Stomach (tissue), 9 donors: ENCODE results near the gene RBFOX1. TPM values are rescaled to one million over a fixed set of nuclear protein-coding genes. Genes with fewer than 3 reads are reported as not detected.

ENCODE experiments used
- DNase-seq, 2 donors: peaks; one replicate each; pipeline versions ENCODE4 v3.0.0 to v3.0.0-alpha.2; 2013 to 2019
- H3K27ac ChIP-seq, 5 donors: fragments of 200-600 bp in 4 of 5; sonication (generic) in 4 of 5; one replicate each; pipeline ENCODE4 v1.5.1; 2013 to 2019; ENCODE audit warnings: mild to moderate bottlenecking in 1 of 5, moderate library complexity in 1 of 5
- H3K27me3 ChIP-seq, 3 donors: fragments of 200-600 bp; sonication (generic); one replicate each; pipeline ENCODE4 v1.5.1; 2017 to 2019; ENCODE audit warnings: mixed run types in 1 of 3
- H3K36me3 ChIP-seq, 4 donors: fragments of 200-600 bp; sonication (generic); 1 replicate in 3 of 4; 2 replicates in 1 of 4; pipeline ENCODE4 v1.5.1; 2016 to 2019
- H3K4me1 ChIP-seq, 4 donors: fragments of 200-600 bp; sonication (generic); one replicate each; pipeline ENCODE4 v1.5.1; 2016 to 2019
- H3K4me3 ChIP-seq, 4 donors: fragments of 200-600 bp; sonication (generic) in 3 of 4; one replicate each; pipeline ENCODE4 v1.5.1; 2016 to 2019; ENCODE audit warnings: mild to moderate bottlenecking in 1 of 4
- H3K9me3 ChIP-seq, 4 donors: fragments of 200-600 bp; sonication (generic); one replicate each; pipeline ENCODE4 v1.5.1; 2016 to 2019
- CTCF ChIP-seq, 7 experiments: fragments of 450-650 bp in 4 of 7; fragments of 200-600 bp in 3 of 7; sonication (generic) in 3 of 7; IDR thresholded peaks; one replicate each; pipeline ENCODE4 v1.5.1; 2016 to 2019; ENCODE audit warnings: antibody characterized with exemption in 7 of 7, control low read depth in 2 of 7, mild to moderate bottlenecking in 1 of 7
- EP300 ChIP-seq: sonication (generic); formaldehyde crosslinking; IDR thresholded peaks from one replicate; pipeline ENCODE4 v1.6.1; 2017; ENCODE audit warnings: antibody characterized with exemption
- POLR2A ChIP-seq, 4 donors: fragments of 450-650 bp; IDR thresholded peaks; one replicate each; pipeline ENCODE4 v1.6.1; 2016; ENCODE audit warnings: antibody characterized with exemption in 4 of 4, control low read depth in 2 of 4, mild to moderate bottlenecking in 1 of 4, moderate library complexity in 1 of 4
- POLR2AphosphoS5 ChIP-seq, 3 donors: sonication (generic); formaldehyde crosslinking; IDR thresholded peaks; one replicate each; pipeline ENCODE4 v1.6.1; 2016; ENCODE audit warnings: antibody characterized with exemption in 3 of 3
- WGBS, 5 donors: extraction: QIAGEN DNeasy Blood & Tissue Kit in 3 of 5; methylation state at CpG; one replicate each; pipeline versions ENCODE4 v1.1.5 to v1.1.7; 2013 to 2018; 5-methylcytosine and 5-hydroxymethylcytosine counted together
- intact Hi-C: fragments of 100-400 bp; cut with DNase I; formaldehyde crosslinking; loops from one replicate; pipeline ENCODE4 v1.15.1; 2023; ENCODE audit warnings: low total_unique reads
- polyA plus RNA-seq, 3 donors: library from polyadenylated mRNA; stranded (reverse); fragments of 200-250 nt; gene quantifications; one replicate each; pipeline ENCODE4 v1.2.3, GENCODE V29; 2013
- total RNA-seq, 5 donors: library from RNA; depleted of rRNA; stranded (reverse); fragments of >200 nt; gene quantifications; one replicate each; pipeline versions ENCODE4 v1.1.0 to v1.2.3, GENCODE V29; 2014 to 2016
- donor health status: healthy with polysubstance abuse.
- donor health status: Bipolar disorder and iron deficiency.
- donor health status: healthy.

RBFOX1 gene
- total and polyA plus RNA-seq, 8 donors, result 0.03 to 20.9 (median 0.35) TPM; not detected in 4

- Histone ChIP-seq H3K36me3 (no peaks in the 10 kb centered on the region), H3K4me1 (peaks cover 0 to 7% (median 0%) of the 10 kb centered on the region in 4 donors), H3K9me3 (no peaks in the 10 kb centered on the region), H3K27ac (no peak overlapping the region), H3K27me3 (peaks cover 0 to 7% (median 0%) of the 10 kb centered on the region in 3 donors), H3K4me3 (no peak overlapping the region)
- TF ChIP-seq POLR2AphosphoS5 (IDR thresholded peaks at IDR 0.05) (no peak), CTCF (IDR thresholded peaks at IDR 0.05) (peak in 3 of 7 experiments; percentile 15 to 26 (median 19)), EP300 (no peak)
- DNase-seq, result peak; percentile 27 to 82
- WGBS, 5 donors, result 17 to 26% (median 21%) methylated on average over 16 of the region's 16 CpGs
- intact Hi-C loops, result no loop called here
These were observed 72.5 kb downstream of the RBFOX1 start for GRCh38 chr16:7405166-7405565.

GRCh38 chr16:7408700-7409365, 76.2 kb downstream of the RBFOX1 start:
- intact Hi-C loops, result no loop called here
- no peak overlapping the region for H3K27ac ChIP-seq
- no peaks in the 10 kb centered on the region for H3K9me3 ChIP-seq
- peaks cover 0 to 7% (median 0%) of the 10 kb centered on the region in 3 donors for H3K27me3 ChIP-seq
- DNase-seq, result no peak
- WGBS, 5 donors, result 26 to 61% (median 47%) methylated on average over 13 of the region's 13 CpGs
- no peaks in the 10 kb centered on the region for H3K36me3 ChIP-seq
- TF ChIP-seq CTCF (IDR thresholded peaks at IDR 0.05), result no peak
- TF ChIP-seq POLR2A (IDR thresholded peaks at IDR 0.05), result no peak
- TF ChIP-seq EP300, result no peak
- no peak for TF ChIP-seq POLR2AphosphoS5 (IDR thresholded peaks at IDR 0.05)
- H3K4me3 ChIP-seq, result no peak overlapping the region
- H3K4me1 ChIP-seq, result peaks cover 0 to 7% (median 0%) of the 10 kb centered on the region in 4 donors

- Histone ChIP-seq H3K27me3 (no peaks in the 10 kb centered on the region), H3K27ac (no peak overlapping the region), H3K9me3 (no peaks in the 10 kb centered on the region), H3K4me3 (no peak overlapping the region), H3K36me3 (no peaks in the 10 kb centered on the region), H3K4me1 (no peaks in the 10 kb centered on the region)
- TF ChIP-seq CTCF (IDR thresholded peaks at IDR 0.05) (no peak), POLR2AphosphoS5 (IDR thresholded peaks at IDR 0.05) (no peak), EP300 (no peak)
- WGBS, 5 donors, result 30 to 43% (median 33%) methylated on average over 9 of the region's 9 CpGs
- DNase-seq, result no peak
- intact Hi-C loops, result no loop called here
These were observed 86.8 kb downstream of the RBFOX1 start for GRCh38 chr16:7419441-7419840.

GRCh38 chr16:7420079-7420478, 87.4 kb downstream of the RBFOX1 start:
- no peak overlapping the region for H3K4me3 ChIP-seq
- intact Hi-C loops, result no loop called here
- no peaks in the 10 kb centered on the region for H3K36me3 ChIP-seq
- TF ChIP-seq CTCF (IDR thresholded peaks at IDR 0.05), result no peak
- TF ChIP-seq POLR2AphosphoS5 (IDR thresholded peaks at IDR 0.05), result no peak
- TF ChIP-seq POLR2A (IDR thresholded peaks at IDR 0.05), result no peak
- TF ChIP-seq EP300, result no peak
- H3K9me3 ChIP-seq, result no peaks in the 10 kb centered on the region
- WGBS, 5 donors, result 18 to 23% (median 22%) methylated on average over 6 of the region's 6 CpGs
- no peak overlapping the region for H3K27ac ChIP-seq
- no peaks in the 10 kb centered on the region for H3K4me1 ChIP-seq
- DNase-seq, result no peak
- no peaks in the 10 kb centered on the region for H3K27me3 ChIP-seq
